ENCODE data around the gene GOLGA8S.
"Not testable (repeated sequence)": the region's sequence is repeated elsewhere in the genome, so short reads cannot be mapped to it uniquely, and the experiment has no call there.

The GOLGA8S gene

GRCh38 chr15:23387621-23388190, 33.2 kb downstream of the GOLGA8S start:
- H4K5ac ChIP-seq (ENCODE audit: low read length) = no peak overlapping the region

DNA sequence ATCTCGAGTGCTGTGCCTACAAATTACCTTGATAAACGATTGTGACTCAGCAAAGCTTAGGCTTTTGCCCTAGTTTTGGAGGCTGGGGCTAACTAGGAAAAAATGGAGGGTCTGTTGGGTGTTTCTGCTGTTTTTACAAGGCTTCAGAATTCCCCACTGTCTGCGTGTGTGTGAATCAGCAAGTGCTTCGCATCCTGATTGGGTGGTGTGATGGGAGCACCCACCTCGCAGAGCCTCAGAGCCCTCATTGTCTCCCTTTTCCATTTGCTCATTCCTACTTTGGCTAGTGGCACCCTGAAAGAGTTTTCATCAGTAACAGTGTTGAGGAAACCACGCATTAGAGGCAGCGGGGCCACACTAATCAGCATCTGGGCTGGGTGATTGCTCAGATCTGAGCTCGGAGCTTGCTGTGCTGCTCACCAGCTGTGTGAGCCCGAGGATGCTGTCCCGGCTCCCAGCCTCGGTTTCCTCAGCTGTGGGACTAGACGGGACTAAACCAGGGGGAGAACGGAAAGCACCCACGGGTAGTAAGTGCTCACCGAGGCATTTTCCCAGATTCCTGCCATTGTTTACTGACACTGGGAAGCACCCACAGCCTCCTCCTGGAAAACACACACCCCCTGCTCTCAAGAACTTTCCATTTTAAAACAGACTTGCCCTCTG, 40.6 kb downstream of the GOLGA8S start:
- Histone ChIP-seq H4K8ac (ENCODE audit: low read depth, low read length) (no peak overlapping the region), H3K9ac (ENCODE audit: low read length) (no peak overlapping the region), H2BK5ac (ENCODE audit: low read length) (no peak overlapping the region), H3K4me3 (ENCODE audit: low read length) (no peak overlapping the region), H3K4me1 (ENCODE audit: control insufficient read depth, low read depth, low read length) (no peaks in the 10 kb centered on the region), H2BK15ac (replicated peaks; ENCODE audit: low read depth) (no peak overlapping the region), H3K79me1 (ENCODE audit: low read length) (no peaks in the 10 kb centered on the region), H3K23ac (ENCODE audit: low read length) (no peak overlapping the region), H3K4me2 (ENCODE audit: low read length) (no peak overlapping the region), H4K5ac (ENCODE audit: low read length) (no peak overlapping the region), H3K27ac (ENCODE audit: low read depth, low read length) (no peak overlapping the region), H3K4ac (ENCODE audit: low read depth, low read length) (no peak overlapping the region), H3K79me2 (ENCODE audit: control insufficient read depth, insufficient read depth, low read length) (no peaks in the 10 kb centered on the region), H2AK5ac (ENCODE audit: low read length) (no peak overlapping the region), H3K56ac (ENCODE audit: low read length) (no peak overlapping the region), H3K36me3 (ENCODE audit: control insufficient read depth, insufficient read depth, low read length) (no peaks in the 10 kb centered on the region), H2BK120ac (ENCODE audit: low read depth, low read length) (no peak overlapping the region), H3K27me3 (ENCODE audit: insufficient read depth, low read length, poor library complexity) (no peaks in the 10 kb centered on the region), H3K18ac (ENCODE audit: low read length) (no peak overlapping the region)
- DNase-seq = no peak
- WGBS (ENCODE audit: extremely low coverage, insufficient coverage, low lambda C conversion rate) = no CpG with 5 or more reads among the region's 15 CpGs

More at GRCh38 chr15:23387621-23388190, 33.2 kb downstream of the GOLGA8S start:
- Histone ChIP-seq H3K4ac (ENCODE audit: low read depth, low read length) (no peak overlapping the region), H3K27me3 (ENCODE audit: insufficient read depth, low read length, poor library complexity) (no peaks in the 10 kb centered on the region), H3K23ac (ENCODE audit: low read length) (no peak overlapping the region), H3K36me3 (ENCODE audit: control insufficient read depth, insufficient read depth, low read length) (no peaks in the 10 kb centered on the region), H2AK5ac (ENCODE audit: low read length) (no peak overlapping the region), H3K56ac (ENCODE audit: low read length) (no peak overlapping the region), H3K79me2 (ENCODE audit: control insufficient read depth, insufficient read depth, low read length) (no peaks in the 10 kb centered on the region), H3K27ac (ENCODE audit: low read depth, low read length) (no peak overlapping the region), H2BK120ac (ENCODE audit: low read depth, low read length) (no peak overlapping the region), H2BK15ac (replicated peaks; ENCODE audit: low read depth) (no peak overlapping the region), H2BK5ac (ENCODE audit: low read length) (no peak overlapping the region), H3K9ac (ENCODE audit: low read length) (no peak overlapping the region), H3K18ac (ENCODE audit: low read length) (no peak overlapping the region), H4K8ac (ENCODE audit: low read depth, low read length) (no peak overlapping the region), H3K79me1 (ENCODE audit: low read length) (no peaks in the 10 kb centered on the region), H3K4me2 (ENCODE audit: low read length) (no peak overlapping the region), H3K4me1 (ENCODE audit: control insufficient read depth, low read depth, low read length) (no peaks in the 10 kb centered on the region), H3K4me3 (ENCODE audit: low read length) (no peak overlapping the region)
- no peak for DNase-seq
- WGBS (ENCODE audit: extremely low coverage, insufficient coverage, low lambda C conversion rate) = no CpG with 5 or more reads among the region's 6 CpGs

DNA sequence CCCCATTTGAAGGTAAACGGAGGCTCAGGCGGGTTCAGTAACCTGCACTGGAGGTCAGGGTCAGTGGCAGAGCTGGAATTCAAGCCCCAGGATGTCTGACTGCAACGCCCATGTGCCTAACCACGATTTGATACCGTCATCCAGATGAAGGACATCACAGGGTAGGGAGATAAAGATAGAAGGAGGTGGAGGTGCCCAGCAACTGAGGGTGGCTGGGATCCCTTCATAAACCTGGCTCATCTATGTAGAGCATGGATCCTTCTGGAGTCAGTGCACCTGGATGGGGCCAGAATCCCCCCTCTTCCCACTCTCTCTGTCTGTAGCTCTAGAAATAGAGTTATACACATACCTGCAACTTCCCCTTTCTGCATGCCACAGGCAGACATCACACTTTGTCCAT, 41.3 kb downstream of the GOLGA8S start:
- Histone ChIP-seq H2BK120ac (ENCODE audit: low read depth, low read length) (no peak overlapping the region), H4K8ac (ENCODE audit: low read depth, low read length) (no peak overlapping the region), H3K23ac (ENCODE audit: low read length) (no peak overlapping the region), H3K56ac (ENCODE audit: low read length) (no peak overlapping the region), H3K79me2 (ENCODE audit: control insufficient read depth, insufficient read depth, low read length) (no peaks in the 10 kb centered on the region), H3K27me3 (ENCODE audit: insufficient read depth, low read length, poor library complexity) (no peaks in the 10 kb centered on the region), H2AK5ac (ENCODE audit: low read length) (no peak overlapping the region), H2BK5ac (ENCODE audit: low read length) (no peak overlapping the region), H3K4me1 (ENCODE audit: control insufficient read depth, low read depth, low read length) (no peaks in the 10 kb centered on the region), H3K79me1 (ENCODE audit: low read length) (no peaks in the 10 kb centered on the region), H3K27ac (ENCODE audit: low read depth, low read length) (no peak overlapping the region), H2BK15ac (replicated peaks; ENCODE audit: low read depth) (no peak overlapping the region), H3K4ac (ENCODE audit: low read depth, low read length) (no peak overlapping the region), H3K4me2 (ENCODE audit: low read length) (no peak overlapping the region), H3K18ac (ENCODE audit: low read length) (no peak overlapping the region), H3K4me3 (ENCODE audit: low read length) (no peak overlapping the region), H3K9ac (ENCODE audit: low read length) (no peak overlapping the region), H4K5ac (ENCODE audit: low read length) (no peak overlapping the region), H3K36me3 (ENCODE audit: control insufficient read depth, insufficient read depth, low read length) (no peaks in the 10 kb centered on the region)
- no CpG with 5 or more reads among the region's 5 CpGs for WGBS (ENCODE audit: extremely low coverage, insufficient coverage, low lambda C conversion rate)
- no peak for DNase-seq

DNA sequence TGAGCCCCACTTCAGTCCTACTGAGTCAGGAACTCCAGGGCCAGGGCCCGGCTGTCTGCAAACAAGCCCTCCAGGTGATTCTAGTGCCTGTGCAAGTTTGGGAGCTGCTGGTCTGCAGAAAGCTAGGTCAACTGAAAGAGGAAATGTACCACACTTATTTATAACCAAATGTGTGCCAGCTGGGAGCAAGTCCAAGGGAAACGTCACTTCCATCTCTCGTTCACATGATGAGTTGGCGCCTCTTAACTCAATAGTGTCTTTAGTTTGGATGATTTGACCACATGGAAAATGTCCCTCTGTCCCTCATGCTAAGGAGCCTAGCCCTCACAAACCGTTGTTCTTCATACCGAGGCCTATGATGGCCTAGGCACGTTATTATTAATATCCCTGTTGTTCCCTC, 43.2 kb downstream of the GOLGA8S start:
- H2BK120ac ChIP-seq (ENCODE audit: low read depth, low read length) = no peak overlapping the region
- H2AK5ac ChIP-seq (ENCODE audit: low read length) = no peak overlapping the region
- no peak overlapping the region for H3K4me3 ChIP-seq (ENCODE audit: low read length)
- H3K27me3 ChIP-seq (ENCODE audit: insufficient read depth, low read length, poor library complexity) = no peaks in the 10 kb centered on the region
- no peaks in the 10 kb centered on the region for H3K4me1 ChIP-seq (ENCODE audit: control insufficient read depth, low read depth, low read length)
- H4K8ac ChIP-seq (ENCODE audit: low read depth, low read length) = no peak overlapping the region
- no peak overlapping the region for H3K23ac ChIP-seq (ENCODE audit: low read length)
- DNase-seq = no peak
- no CpG with 5 or more reads among the region's 7 CpGs for WGBS (ENCODE audit: extremely low coverage, insufficient coverage, low lambda C conversion rate)
- H3K79me2 ChIP-seq (ENCODE audit: control insufficient read depth, insufficient read depth, low read length) = no peaks in the 10 kb centered on the region
- H3K36me3 ChIP-seq (ENCODE audit: control insufficient read depth, insufficient read depth, low read length) = no peaks in the 10 kb centered on the region
- H2BK15ac ChIP-seq (replicated peaks; ENCODE audit: low read depth) = no peak overlapping the region
- no peak overlapping the region for H3K27ac ChIP-seq (ENCODE audit: low read depth, low read length)
- H3K18ac ChIP-seq (ENCODE audit: low read length) = no peak overlapping the region
- H3K56ac ChIP-seq (ENCODE audit: low read length) = no peak overlapping the region
- H3K4me2 ChIP-seq (ENCODE audit: low read length) = no peak overlapping the region
- H3K79me1 ChIP-seq (ENCODE audit: low read length) = no peaks in the 10 kb centered on the region
- no peak overlapping the region for H3K4ac ChIP-seq (ENCODE audit: low read depth, low read length)
- H4K5ac ChIP-seq (ENCODE audit: low read length) = no peak overlapping the region
- no peak overlapping the region for H2BK5ac ChIP-seq (ENCODE audit: low read length)
- no peak overlapping the region for H3K9ac ChIP-seq (ENCODE audit: low read length)

DNA sequence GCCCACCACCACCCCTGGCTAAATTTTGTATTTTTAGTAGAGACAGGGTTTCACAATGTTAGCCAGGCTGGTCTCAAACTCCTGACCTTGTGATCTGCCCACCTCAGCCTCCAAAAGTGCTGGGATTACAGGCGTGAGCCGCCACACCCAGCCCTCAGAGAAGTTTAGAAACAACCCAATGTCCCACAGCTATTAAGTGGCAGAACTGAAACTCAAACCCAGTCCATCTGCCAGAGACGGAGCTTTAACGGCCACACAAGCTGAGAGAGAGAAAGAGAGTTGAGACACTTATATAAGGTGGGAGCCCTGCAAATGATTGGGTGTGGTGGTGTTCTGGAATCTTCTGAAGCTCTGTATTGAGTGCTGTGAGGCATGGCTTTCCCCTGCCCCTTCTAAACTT, 43.8 kb downstream of the GOLGA8S start:
- not testable (repeated sequence) for H4K5ac ChIP-seq (ENCODE audit: low read length); H3K4me2 ChIP-seq (ENCODE audit: low read length); H3K36me3 ChIP-seq (ENCODE audit: control insufficient read depth, insufficient read depth, low read length); H2BK15ac ChIP-seq (replicated peaks; ENCODE audit: low read depth); H3K79me1 ChIP-seq (ENCODE audit: low read length); H3K27ac ChIP-seq (ENCODE audit: low read depth, low read length); DNase-seq; H3K4me1 ChIP-seq (ENCODE audit: control insufficient read depth, low read depth, low read length); H2BK5ac ChIP-seq (ENCODE audit: low read length); H3K27me3 ChIP-seq (ENCODE audit: insufficient read depth, low read length, poor library complexity); H2BK120ac ChIP-seq (ENCODE audit: low read depth, low read length); H2AK5ac ChIP-seq (ENCODE audit: low read length); H3K23ac ChIP-seq (ENCODE audit: low read length); H3K18ac ChIP-seq (ENCODE audit: low read length); H3K56ac ChIP-seq (ENCODE audit: low read length); H4K8ac ChIP-seq (ENCODE audit: low read depth, low read length); H3K4ac ChIP-seq (ENCODE audit: low read depth, low read length); H3K4me3 ChIP-seq (ENCODE audit: low read length); H3K79me2 ChIP-seq (ENCODE audit: control insufficient read depth, insufficient read depth, low read length); H3K9ac ChIP-seq (ENCODE audit: low read length)
- WGBS (ENCODE audit: extremely low coverage, insufficient coverage, low lambda C conversion rate) = no CpG with 5 or more reads among the region's 4 CpGs

DNA sequence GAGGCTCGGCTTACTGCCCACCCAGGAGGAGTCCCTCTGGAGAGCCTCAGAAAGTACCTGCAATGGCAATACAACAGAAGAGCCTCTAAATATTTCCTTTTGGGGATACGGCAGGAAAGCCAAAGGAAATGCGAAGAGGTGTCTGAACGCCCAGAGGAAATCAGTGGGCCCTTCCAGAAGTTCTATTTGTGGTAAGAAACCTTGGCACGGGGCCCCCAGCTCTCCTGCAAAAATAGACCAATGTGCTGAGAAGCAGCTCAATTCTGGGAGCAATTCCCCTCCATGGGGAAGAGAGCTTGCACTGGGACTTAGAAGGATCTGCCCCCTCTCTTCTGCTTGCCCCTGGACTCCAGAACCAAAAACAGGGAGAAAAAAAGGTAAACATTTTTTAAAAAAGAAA, 44.7 kb downstream of the GOLGA8S start:
- not testable (repeated sequence) for H3K27ac ChIP-seq (ENCODE audit: low read depth, low read length); H3K27me3 ChIP-seq (ENCODE audit: insufficient read depth, low read length, poor library complexity); H2BK5ac ChIP-seq (ENCODE audit: low read length); H3K18ac ChIP-seq (ENCODE audit: low read length); H2BK120ac ChIP-seq (ENCODE audit: low read depth, low read length); H3K4ac ChIP-seq (ENCODE audit: low read depth, low read length); H3K4me2 ChIP-seq (ENCODE audit: low read length); H3K56ac ChIP-seq (ENCODE audit: low read length); H3K36me3 ChIP-seq (ENCODE audit: control insufficient read depth, insufficient read depth, low read length); H3K4me3 ChIP-seq (ENCODE audit: low read length); H3K23ac ChIP-seq (ENCODE audit: low read length); H4K8ac ChIP-seq (ENCODE audit: low read depth, low read length); H3K79me1 ChIP-seq (ENCODE audit: low read length); H4K5ac ChIP-seq (ENCODE audit: low read length); H2BK15ac ChIP-seq (replicated peaks; ENCODE audit: low read depth); H3K79me2 ChIP-seq (ENCODE audit: control insufficient read depth, insufficient read depth, low read length); DNase-seq; H3K4me1 ChIP-seq (ENCODE audit: control insufficient read depth, low read depth, low read length); H2AK5ac ChIP-seq (ENCODE audit: low read length); H3K9ac ChIP-seq (ENCODE audit: low read length)
- WGBS (ENCODE audit: extremely low coverage, insufficient coverage, low lambda C conversion rate) = no CpG with 5 or more reads among the region's 5 CpGs

All from mesendoderm (in vitro differentiated cells).